ENCODE measurements around the gene N4BP2. TPM values are rescaled to one million over a fixed set of nuclear protein-coding genes. Genes with fewer than 3 reads are reported as not detected.

Gene N4BP2
- total RNA-seq, 1 donor from 2014 or later: 5.0 TPM

DNA sequence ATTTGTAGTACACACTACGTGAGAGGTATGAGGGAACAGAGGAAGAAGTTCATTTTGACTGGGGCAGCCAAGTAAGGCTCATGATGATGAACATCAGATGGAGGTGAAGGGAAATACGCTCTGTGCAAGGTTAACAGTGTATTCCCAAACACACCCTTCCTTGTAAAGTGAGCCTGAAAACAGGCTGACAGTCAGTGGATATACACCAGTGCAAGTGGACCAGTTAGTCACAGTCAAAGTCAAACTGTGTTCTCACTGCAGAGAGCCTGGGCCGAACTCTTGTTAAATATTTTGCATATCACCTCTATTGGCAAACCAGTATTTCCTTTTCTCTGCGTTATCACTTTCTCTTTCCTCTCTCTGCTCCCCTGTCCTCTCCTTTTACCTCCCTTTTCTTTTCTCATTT, 116.8 kb downstream of the N4BP2 start:
- Histone ChIP-seq H3K4me3 (no peak overlapping the region), H3K4me1 (no peaks in the 10 kb centered on the region), H3K27me3 (ENCODE audit: low read depth) (peaks cover 31% of the 10 kb centered on the region), H3K27ac (replicated peaks) (no peak overlapping the region), H3K36me3 (peaks cover 2% of the 10 kb centered on the region), H3K9me3 (replicated peaks) (peaks cover 4% of the 10 kb centered on the region)
- intact Hi-C loops (cut with micrococcal nuclease): no loop called here
- no peak for DNase-seq
- TF ChIP-seq, protein P1, sequence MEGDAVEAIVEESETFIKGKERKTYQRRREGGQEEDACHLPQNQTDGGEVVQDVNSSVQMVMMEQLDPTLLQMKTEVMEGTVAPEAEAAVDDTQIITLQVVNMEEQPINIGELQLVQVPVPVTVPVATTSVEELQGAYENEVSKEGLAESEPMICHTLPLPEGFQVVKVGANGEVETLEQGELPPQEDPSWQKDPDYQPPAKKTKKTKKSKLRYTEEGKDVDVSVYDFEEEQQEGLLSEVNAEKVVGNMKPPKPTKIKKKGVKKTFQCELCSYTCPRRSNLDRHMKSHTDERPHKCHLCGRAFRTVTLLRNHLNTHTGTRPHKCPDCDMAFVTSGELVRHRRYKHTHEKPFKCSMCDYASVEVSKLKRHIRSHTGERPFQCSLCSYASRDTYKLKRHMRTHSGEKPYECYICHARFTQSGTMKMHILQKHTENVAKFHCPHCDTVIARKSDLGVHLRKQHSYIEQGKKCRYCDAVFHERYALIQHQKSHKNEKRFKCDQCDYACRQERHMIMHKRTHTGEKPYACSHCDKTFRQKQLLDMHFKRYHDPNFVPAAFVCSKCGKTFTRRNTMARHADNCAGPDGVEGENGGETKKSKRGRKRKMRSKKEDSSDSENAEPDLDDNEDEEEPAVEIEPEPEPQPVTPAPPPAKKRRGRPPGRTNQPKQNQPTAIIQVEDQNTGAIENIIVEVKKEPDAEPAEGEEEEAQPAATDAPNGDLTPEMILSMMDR (IDR thresholded peaks at IDR 0.05; ENCODE audit: borderline replicate concordance): no peak

DNA sequence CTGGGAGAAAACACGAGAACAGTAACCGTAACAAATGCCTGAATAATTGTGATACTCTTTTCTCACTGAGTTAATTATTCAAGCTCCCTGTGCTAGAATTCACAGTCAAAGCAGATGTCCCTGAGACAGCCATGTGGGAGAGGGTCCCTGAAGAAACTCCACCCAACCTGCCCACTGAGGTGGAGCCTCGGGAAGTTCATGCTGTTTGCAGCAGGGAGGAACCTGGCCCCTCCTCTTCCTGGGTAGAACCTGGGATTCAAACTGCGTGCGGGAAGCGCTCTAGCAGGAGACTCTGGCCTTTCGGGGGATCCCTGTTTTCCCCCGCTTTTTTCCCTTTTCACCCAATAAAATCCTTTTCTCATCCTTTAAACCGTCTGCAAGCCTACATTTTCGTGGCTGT, 120.0 kb downstream of the N4BP2 start:
- H3K4me1 ChIP-seq: no peaks in the 10 kb centered on the region
- intact Hi-C loops (cut with micrococcal nuclease): no loop called here
- TF ChIP-seq, protein P1 (IDR thresholded peaks at IDR 0.05; ENCODE audit: borderline replicate concordance): no peak
- no peaks in the 10 kb centered on the region for H3K9me3 ChIP-seq (replicated peaks)
- no peaks in the 10 kb centered on the region for H3K36me3 ChIP-seq
- H3K27me3 ChIP-seq (ENCODE audit: low read depth): peaks cover 46% of the 10 kb centered on the region
- no peak overlapping the region for H3K4me3 ChIP-seq
- no peak for DNase-seq
- no peak overlapping the region for H3K27ac ChIP-seq (replicated peaks)

DNA sequence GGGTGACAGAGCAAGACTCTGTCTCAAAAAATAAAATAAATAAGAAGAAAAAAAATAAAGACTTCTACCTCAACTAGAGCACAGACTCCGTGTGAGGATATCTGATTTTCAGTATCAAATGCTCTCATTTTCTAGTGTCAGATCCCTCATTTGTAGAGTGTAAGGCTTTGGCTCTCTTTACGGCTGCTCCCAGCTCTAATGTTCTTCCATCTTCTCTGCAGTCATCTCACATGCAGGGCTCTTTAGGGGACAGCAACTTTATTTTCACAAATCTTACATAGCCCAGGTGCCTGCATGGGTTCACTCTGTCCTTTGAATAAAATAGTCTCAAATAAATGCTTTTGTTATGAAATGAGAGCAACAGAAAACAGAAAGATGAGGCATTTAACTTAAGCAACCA, 120.9 kb downstream of the N4BP2 start:
- Histone ChIP-seq H3K4me3 (no peak overlapping the region), H3K36me3 (no peaks in the 10 kb centered on the region), H3K4me1 (no peaks in the 10 kb centered on the region), H3K27ac (replicated peaks) (no peak overlapping the region), H3K27me3 (ENCODE audit: low read depth) (peaks cover 46% of the 10 kb centered on the region), H3K9me3 (replicated peaks) (no peaks in the 10 kb centered on the region)
- intact Hi-C loops (cut with micrococcal nuclease): no loop called here
- no peak for DNase-seq
- TF ChIP-seq, protein P1 (IDR thresholded peaks at IDR 0.05; ENCODE audit: borderline replicate concordance): no peak

DNA sequence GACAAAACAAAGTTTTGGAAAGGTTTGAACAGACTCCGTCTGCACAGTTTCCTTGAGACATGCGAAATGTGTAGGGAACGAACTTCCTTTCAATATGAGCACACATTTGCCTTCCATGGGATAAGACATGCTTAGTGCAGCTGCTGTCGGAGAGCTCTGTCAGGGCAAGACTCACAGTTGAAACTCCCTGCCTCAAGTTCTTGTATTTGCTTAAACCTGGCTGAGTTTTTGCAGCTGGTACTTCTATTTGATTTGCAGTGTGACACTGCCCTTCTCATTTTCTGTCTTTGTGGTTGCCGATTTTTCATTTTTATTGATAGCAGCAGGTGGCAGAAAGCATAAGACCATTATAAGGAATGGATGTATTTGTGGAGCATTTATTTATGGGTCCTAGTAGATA, 122.0 kb downstream of the N4BP2 start:
- no peak for DNase-seq
- intact Hi-C loops (cut with micrococcal nuclease): no loop called here
- no peak overlapping the region for H3K27ac ChIP-seq (replicated peaks)
- no peaks in the 10 kb centered on the region for H3K9me3 ChIP-seq (replicated peaks)
- TF ChIP-seq, protein P1 (IDR thresholded peaks at IDR 0.05; ENCODE audit: borderline replicate concordance): no peak
- H3K4me1 ChIP-seq: no peaks in the 10 kb centered on the region
- H3K4me3 ChIP-seq: no peak overlapping the region
- H3K36me3 ChIP-seq: no peaks in the 10 kb centered on the region
- peaks cover 46% of the 10 kb centered on the region for H3K27me3 ChIP-seq (ENCODE audit: low read depth)

DNA sequence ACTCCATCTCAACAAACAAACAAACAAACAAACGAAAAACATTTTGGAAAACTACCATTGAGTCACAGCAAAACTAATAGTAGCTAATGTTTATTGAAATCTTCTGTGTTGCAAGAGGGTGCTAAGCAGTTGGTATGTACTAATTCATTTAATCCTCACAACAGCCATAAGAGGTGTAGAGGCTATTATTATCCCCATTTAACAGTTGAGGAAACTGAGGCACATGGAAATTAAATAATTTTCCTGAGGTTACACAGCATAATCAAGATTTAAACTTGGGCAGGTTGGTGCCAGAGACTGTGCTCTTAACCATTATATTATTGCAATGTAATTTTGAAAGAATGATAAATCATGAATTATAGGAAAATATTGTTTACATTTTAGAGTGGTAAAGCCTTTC, 122.7 kb downstream of the N4BP2 start:
- Histone ChIP-seq H3K9me3 (replicated peaks) (no peaks in the 10 kb centered on the region), H3K4me1 (no peaks in the 10 kb centered on the region), H3K27me3 (ENCODE audit: low read depth) (peaks cover 46% of the 10 kb centered on the region), H3K4me3 (no peak overlapping the region), H3K36me3 (no peaks in the 10 kb centered on the region), H3K27ac (replicated peaks) (no peak overlapping the region)
- intact Hi-C loops (cut with micrococcal nuclease): no loop called here
- no peak for DNase-seq
- TF ChIP-seq, protein P1 (IDR thresholded peaks at IDR 0.05; ENCODE audit: borderline replicate concordance): no peak

DNA sequence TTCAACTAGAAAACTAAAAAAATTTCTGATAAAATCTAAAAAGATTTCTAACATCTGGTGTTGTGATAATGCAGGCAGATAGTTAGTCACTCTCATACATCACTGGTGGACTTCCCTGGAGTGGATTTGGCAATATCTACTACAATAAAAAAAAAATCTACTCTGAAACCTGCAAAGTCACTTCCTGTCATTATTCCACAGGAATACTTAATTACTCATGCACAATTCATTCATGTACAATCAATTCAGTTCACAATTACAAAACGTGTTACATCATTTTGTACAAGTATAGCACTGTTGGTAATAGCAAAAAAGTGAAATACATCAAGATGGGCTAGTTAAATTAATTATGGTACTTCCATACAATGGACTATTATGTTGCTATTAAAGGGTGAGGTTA, 123.7 kb downstream of the N4BP2 start:
- Histone ChIP-seq H3K9me3 (replicated peaks) (no peaks in the 10 kb centered on the region), H3K27ac (replicated peaks) (no peak overlapping the region), H3K27me3 (ENCODE audit: low read depth) (peaks cover 37% of the 10 kb centered on the region), H3K4me1 (no peaks in the 10 kb centered on the region), H3K36me3 (no peaks in the 10 kb centered on the region), H3K4me3 (no peak overlapping the region)
- TF ChIP-seq, protein P1 (IDR thresholded peaks at IDR 0.05; ENCODE audit: borderline replicate concordance): no peak
- DNase-seq: no peak
- intact Hi-C loops (cut with micrococcal nuclease): no loop called here

All from left ventricle myocardium inferior (tissue), 1 donor.